Stimulated activated CD8-positive, alpha-beta memory T cell treated with anti-CD3 and anti-CD28 coated beads, Interleukin-4, amount 100 ng/mL, for 4 hours (primary cell): ENCODE results near the gene IL15RA.
"Not testable (repeated sequence)": the region's sequence is repeated elsewhere in the genome, so short reads cannot be mapped to it uniquely, and the experiment has no call there.

Experiments
- DNase-seq, 2 donors: peaks; one replicate each; pipeline ENCODE4 v3.0.0-alpha.2; 2020; ENCODE audit warnings: low read depth in 2 of 2, low spot score in 1 of 2

IL15RA gene

DNA sequence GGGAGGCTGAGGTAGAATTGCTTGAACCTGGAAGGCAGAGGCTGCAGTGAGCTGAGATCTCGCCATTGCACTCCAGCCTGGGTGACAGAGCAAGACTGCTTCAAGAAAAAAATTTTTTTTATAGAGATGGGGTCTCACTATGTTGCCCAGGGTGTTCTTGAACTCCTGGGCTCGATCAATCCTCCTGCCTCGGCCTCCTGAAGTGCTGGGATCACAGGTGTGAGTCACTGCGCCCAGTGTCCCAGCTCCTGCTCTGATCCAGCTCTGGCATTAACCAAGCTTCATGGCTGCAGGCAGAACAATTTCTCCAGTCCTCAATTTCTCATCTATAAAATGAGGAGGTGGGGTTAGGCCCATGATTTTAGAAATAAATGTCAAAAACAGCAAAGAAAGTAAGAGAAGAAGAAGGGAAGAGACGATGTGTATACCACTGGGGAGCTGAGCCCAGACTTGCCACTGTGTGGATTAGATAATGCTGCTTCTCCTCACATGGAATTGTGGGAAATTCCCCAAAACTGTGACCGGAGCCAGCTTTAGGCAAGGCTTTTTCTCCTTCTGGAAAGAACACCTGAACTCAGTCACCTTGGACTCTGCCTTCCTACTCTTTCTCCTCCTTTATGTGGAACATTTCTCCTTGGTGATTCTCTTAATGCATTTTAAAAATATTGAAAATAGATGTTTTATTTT is 25.5 kb downstream of the IL15RA start:
- DNase-seq: no peak

DNA sequence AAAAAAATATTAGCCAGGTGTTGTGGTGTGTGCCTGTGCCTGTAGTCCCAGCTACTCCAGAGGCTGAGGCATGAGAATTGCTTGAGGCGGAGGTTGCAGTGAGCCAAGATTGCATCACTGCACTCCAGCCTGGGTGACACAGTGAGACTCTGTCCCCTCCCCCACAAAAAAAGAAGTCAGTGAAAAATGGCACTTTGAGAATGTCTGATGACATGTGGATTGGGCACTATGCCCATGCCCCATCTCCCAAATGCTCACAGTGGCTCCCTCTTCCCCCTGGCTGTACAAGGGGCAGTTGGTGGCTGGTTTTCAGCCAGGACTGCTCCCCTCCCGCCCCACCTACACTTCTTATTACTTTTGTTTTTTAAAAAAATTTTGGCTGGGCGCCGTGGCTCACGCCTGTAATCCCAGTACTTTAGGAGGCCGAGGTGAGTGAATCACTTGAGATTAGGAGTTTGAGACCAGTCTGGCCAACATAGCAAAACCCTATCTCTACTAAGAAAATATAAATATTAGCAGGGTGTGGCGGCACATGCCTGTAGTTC is 26.1 kb downstream of the IL15RA start:
- DNase-seq: no peak

DNA sequence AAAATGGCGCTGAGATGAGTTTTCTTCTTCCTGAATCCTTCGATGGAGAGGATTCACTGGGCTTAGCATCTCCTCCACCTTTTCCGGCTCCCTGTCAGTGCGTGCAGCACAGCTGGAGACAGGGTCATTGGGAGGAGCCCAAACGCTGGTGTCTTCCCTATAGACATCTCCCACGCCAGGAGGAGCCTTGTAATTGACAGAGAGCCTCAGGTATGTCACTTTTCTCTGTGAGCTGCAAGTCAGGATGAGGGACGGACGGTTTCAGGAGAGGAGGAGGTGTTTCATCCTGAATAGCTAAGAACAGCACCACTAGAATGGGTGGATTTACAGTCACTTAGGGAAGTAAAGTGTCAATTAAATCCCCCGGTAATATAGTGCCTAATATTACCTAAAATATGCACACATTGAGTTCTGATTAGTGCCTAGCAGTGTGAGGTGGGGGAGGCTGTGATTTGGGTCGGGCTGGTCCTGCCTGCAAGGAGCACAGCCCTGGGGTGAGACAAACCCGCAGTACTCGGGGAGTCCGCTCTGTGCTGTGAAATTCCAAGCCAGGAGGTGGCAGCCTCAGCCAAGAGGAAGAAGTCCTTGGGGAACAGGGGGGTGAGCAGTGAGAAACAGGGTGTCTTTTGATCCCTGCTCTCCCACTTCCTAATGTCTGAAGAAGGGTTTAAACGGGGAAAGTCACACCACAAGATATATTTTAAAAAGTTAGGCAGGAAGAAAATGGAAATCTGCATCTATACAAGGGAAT is 28.2 kb downstream of the IL15RA start:
- no peak for DNase-seq

DNA sequence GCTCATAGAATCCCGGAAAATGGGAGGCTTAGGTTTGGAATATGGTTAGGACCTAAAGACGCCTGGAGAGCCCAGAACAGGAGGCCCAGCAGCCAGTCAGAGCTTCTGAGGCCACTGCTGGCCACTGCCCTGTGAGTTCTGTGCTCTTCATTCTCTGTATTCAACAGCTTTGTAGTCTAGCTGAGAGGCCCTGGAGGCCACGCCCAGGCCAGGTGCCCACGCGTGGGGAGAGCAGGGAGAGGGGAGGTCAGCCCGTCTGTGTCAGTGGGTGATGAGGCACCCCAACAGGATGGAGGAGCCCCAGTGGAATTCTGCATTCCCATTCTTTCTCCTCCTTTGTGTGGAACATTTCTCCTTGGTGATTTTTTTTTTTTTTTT is 29.1 kb downstream of the IL15RA start:
- no peak for DNase-seq

DNA sequence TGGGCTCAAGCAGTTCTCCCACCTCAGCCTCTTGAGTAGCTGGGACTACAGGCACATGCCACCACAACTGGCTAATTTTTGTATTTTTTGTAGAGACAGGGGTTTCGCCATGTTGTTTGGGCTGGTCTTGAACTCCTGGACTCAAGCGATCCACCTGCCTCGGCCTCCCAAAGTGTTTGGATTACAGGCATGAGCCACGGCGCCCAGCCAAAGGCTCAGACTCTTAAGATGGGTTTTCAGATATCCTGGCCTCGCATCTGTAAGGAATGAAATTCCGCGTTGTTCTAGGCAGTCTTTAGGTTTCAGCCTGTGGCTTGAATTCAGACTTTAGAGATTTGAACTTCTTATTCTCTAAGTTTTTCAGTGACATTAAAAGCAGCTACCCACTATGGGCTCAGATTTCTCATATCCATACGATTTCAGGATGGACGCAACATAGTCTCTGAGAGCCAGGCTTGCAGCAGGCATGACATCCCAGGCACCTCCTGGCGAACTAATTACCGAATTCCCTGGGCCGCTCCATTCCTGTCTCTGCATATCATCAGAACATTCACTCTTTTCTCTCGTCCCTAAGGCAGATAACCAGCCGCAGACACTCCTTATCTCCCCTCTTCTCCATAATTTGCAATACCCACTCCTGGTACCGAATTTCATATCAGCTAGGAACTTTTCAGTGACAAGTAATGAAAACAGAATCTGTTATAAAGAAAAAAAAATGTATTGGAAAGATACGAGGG is 29.7 kb downstream of the IL15RA start:
- DNase-seq: no peak

DNA sequence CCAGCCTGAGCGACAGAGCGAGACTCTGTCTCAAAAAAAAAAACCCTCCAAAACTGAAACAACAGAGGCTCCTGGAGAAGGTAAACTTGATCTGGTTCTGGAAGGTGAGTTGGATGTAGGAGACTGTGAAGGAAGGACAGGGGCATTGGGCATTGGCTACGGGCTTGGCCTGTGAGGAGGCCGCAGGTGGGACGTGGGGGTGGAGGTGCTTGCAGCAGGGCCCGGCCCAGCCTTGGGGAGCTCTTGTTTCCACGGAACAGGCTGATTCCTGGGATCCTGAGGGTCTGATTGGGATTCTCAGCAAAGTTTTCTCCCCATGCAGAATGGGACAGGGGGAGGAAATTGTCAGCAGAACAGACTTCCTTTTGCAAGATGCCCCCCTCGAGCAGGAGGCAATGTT is 30.6 kb downstream of the IL15RA start:
- no peak for DNase-seq

DNA sequence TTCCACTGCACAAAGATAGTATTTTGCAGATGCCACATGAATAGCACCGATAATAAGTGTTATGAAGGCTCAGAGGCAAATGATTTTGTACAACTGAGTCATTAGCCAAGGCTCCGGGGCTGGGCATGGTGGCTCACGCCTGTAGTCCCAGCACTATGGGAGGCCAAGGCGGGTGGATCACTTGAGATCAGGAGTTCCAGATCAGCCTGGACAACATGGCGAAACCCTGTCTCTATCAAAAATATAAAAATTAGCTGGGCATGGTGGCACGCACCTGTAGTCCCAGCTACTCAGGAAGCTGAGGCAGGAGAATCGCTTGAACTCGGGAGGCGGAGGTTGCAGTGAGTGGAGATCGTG is 30.9 kb downstream of the IL15RA start:
- not testable (repeated sequence) for DNase-seq

DNA sequence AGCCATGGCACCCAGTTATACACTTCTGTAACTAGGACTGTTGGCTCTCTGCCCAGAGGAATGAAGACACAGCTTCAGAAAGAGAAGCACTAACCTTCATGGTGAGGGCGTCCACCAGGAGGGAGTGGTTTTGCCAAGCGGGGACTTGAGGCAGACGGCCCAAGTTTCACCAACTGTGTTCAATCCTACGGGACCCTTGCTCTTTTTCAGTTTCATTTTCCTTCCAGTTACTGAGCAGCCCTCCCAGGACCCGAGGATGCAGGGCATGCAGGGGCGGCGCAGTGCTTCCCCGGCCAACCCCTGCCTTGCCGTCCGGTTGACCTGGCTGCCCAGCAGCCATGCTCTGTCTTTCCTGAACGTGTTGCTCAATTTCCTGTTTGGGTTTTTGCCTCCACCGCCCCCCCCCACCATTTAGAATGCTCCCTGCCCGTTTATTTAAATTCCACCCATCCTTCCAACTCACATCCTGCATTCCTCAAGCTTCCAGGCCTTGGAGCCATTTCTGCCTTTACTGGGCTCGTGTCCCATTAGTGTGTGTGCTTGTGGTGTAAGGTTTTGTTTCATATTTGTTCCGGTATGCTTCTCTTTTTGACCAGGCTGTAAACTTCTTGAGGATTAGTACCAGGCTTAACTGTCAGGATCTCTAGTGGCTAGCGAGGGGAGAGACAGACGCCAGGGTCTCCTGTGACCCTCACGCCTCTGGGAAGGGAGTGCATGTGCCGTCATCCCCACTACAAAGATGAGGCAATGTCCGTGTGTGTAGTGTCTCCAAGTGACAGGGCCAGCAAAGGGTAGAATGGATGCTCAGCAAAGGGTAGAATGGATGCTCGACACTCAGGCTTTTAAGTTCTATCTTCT is 31.6 kb downstream of the IL15RA start:
- no peak for DNase-seq

DNA sequence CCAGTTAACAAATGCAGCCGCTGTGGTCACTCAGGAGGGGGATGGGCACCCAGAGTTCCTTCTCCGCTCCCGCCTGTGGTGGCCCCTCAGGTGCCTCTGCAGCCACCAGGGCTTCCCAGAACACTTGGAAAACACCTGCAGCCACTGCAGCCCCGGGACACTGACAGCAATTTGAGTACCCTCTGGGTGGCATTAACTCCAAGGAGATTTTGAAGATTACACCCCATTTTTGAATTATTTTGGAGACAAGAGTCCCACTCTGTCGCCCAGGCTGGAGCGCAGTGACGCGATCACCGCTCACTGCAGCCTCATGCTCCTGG is 32.2 kb downstream of the IL15RA start:
- no peak for DNase-seq

DNA sequence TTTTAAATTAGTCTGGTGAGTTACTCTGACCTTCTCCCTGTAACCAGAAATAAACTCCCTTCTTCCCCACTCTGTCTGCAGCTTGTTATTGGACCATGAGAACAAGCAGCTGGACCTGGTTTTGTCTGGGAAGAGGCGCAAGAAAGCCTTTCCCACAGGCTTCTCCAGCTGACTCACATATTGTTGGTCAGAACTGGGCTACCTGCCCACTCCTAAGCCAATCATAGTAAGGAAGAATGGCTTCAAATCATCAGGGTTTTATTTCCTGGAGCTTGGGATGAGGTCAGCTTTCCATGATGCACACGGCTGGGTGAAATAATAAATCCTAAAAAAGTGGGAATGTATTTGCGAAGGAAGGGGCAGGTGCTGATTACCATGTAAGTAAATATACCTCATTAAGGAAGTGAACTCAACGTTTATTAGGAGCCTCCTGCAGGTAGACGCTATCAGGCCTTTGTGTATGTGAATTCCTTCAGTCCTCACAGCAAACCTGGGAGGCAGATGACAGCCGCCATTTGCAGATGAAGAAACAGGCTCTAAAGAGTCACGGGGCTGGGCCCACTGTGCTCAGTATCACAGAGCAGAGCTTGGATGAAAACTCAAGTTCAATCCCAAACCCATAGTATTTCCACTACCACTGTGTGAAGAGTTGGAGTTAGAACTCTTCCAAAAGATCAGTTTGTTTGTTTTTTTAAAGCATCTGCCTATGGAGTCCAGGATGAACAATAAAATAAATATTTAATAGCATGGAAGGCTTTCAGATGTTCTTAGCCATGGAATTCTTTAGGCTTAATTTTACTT is 32.8 kb downstream of the IL15RA start:
- DNase-seq: no peak

DNA sequence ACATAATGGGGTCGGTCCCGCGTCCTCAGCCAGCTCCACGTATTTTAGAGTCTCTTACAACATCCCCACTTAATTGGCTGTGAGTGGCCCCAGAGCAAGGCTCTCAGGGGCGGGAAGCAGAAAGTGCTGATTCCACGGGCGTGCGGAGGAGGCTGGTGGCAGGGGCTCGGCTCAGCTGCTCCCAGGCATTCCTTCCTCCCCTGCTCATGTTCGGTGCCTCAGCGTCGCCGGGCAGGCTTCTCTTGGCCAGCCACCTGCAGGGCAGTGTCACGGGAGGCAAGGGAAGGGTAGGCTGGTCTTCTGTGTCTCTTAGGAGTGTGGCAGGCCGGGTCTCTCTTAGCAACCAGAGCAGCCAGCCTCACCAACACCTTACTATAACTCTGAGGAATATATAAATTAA is 33.8 kb downstream of the IL15RA start:
- DNase-seq: no peak

DNA sequence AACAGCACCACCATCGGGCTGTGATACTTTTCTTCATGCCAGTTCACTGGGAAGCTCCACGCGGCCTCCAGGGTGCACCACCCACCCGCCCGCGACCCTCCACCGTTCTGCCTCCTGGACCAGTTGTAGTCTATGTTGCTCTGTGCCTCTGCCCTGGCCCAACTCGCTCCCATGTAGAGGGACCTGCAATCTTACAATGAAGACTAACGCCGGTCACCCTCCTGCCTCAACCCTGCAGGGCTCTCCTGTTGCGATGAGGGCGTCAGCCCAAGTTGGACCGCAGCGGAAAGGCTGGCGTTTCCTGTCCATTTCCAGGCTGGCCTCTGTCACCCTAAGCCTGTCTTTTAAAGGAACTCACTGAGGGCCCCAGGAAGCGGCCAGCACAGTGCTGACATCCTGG is 34.9 kb downstream of the IL15RA start:
- DNase-seq: no peak

DNA sequence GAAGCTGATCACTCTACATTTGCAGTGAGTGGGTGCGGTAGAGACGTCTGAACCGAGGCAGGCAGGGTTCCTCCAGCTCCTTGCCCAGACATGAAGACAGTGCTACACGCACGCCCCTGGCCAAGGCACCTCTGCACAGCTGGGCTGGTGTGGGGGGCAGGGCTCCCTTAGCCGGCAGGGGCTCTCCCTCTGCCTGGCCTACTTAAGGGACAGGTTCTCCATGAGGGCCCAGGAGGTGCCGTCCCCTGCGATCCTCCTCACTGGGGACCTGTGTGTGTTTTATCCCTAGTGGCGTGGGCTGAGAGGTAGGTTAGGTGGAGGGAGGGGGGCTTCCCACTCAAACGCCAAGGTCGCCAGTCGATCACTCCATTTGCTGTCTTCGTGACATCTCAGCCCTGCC is 35.3 kb downstream of the IL15RA start:
- no peak for DNase-seq

DNA sequence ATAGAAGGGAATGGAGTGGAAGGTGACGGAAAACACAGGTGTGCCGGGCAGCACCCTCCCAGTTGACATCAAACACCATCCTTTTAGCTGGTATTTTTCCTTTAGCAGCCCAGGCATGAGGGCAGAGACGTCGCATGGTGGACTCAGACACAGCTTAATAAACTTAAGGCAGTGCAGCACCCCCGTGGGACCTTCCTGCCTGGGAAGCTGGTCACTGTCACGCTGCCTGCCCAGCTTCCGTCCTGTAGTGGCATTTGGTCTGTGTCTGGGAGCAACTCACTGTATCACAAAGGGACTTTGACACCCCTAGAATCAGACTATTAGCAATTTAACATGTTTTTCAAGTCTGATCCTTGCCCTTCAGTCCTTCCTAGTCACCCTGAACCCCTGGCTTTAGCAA is 35.8 kb downstream of the IL15RA start:
- DNase-seq: no peak

DNA sequence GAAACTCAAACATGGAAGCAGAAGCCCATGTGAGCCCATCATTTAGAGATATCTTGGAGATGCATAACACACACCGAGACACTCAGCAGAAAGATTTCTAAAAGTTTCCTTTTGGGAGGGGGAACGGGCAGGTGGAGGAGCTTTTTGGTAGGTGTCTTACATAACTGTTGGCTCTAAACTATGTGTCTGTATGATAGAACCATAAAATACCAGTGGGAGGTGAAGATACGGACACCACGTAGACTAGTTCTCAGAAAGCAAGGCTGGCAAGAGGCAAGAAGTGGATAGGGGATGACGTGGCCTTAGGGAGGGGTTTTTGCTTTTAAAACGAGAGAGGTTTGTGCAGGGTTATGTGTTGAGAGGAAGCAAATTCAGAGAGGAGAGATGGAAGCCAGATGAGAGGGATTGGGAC is 36.5 kb downstream of the IL15RA start:
- DNase-seq: no peak

DNA sequence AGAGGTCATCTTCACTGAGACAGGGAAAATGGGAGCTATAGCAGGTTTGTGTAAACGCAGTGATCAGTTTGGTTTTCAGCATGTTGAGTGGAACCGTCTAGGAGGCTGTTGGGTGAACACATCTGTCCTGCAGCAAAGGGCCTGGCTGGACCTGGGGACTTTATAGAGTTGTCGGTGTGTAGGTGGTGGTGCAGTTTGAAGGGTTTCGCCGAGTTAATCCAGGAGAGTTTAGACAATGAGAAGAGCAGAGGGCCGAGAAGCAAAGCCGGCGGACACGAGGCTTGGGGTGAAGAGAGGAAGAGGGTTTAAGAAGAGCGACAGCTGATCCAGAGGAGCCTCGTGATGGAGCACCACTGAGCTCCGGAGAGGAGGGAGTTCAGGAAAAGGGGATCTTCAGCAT is 39.1 kb downstream of the IL15RA start:
- DNase-seq: no peak

DNA sequence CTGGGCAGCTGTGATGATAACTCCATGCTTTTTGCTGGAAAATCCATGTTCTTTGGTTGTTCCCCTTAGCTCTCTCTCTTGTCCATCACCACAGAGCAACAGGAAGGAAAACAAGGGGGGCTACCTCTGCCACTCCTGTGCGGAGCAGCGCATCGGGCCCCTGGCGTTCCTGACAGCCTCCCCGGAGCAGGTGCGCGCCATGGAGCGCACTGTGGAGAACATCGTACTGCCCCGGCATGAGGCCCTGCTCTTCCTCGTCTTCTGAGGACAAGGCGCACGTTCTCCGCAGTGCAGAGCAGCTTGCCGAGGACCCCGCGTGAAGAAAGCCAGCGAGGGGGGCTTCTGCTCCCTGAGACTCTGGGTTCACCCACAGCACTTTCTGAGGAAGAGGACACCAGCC is 40.3 kb downstream of the IL15RA start:
- DNase-seq: no peak

DNA sequence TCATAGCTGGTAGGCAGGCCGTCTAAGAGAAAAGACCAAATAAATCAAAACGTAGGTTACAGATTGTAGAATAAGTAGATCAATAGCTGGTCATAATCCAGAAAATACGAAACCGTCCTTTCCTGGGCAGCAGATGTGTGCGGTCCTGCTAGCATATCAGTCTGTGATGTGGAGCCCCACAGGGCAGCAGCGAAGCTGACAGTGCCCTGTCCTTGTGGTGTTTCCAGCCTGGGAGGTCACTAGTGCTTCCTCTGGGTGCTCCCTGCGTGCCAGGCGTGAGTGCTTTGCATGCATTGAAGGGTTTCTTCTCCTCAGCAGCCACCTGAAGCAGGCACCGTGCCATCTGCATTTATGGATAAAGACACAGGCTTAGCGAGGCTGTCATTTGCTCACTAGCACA is 41.7 kb downstream of the IL15RA start:
- DNase-seq: no peak

DNA sequence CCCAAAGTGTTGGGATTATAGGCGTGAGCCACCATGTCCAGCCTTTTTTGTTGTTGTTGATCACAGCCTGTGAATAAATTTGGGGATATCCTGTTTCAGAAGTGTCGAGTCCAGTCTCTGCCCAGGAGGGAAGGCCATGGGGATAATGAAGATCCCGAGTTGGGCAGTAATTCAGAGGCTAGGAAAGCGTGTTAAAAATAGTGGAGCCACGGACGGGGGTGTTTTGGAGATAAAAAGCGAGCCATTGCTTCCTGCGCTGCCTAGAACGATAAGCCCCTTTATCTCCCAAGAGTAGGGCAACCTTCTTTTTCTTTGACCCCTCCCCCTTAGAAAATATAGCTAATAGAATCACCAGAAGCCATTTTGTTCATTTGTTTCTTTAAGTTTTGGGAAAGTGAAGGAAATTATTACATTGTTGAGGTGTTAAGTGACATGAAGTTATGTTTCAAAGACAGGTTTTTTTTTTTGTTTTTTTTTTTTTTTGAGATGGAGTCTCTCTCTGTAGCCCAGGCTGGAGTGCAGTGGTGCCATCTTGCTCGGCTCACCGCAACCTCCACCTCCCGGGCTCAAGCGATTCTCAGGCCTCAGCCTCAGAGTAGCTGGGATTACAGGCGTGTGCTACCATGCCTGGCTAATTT is 43.3 kb downstream of the IL15RA start:
- DNase-seq: no peak

DNA sequence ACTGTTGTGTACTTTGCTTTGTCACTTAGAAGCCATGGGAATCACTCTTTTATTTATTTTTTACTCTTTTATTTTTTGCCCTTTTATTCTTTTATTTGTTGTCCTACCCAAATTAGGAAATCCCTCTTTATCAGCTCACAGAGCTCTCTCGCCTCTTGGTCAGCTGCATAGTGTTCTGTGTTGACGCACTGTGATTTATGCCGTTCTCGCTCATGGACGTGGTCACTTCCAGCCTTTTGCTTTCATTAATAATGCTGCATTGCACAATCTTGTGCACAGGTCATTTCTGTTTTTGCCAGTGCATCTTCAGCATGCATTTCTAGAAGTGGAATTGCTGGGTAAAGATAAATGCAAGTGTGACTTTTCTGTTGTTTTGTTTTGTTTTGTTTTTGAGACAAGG is 45.0 kb downstream of the IL15RA start:
- DNase-seq: no peak
